Epithelial cell of esophagus (primary cell): Measurements from ENCODE around the gene SLC35F2.

Source experiments
- DNase-seq: peaks from one replicate; pipeline ENCODE4 v3.0.0; 2010; ENCODE audit warnings: low read depth
- H3K4me3 ChIP-seq: 2 replicates; pipeline ENCODE4 v1.5.1; 2011; ENCODE audit warnings: mild to moderate bottlenecking, low read length, control low read depth
- CTCF ChIP-seq: IDR thresholded peaks from 2 replicates; pipeline ENCODE4 v1.5.1; 2011; ENCODE audit warnings: low read depth, mild to moderate bottlenecking, low read length, control low read depth, inconsistent platforms; ENCODE audit not compliant: insufficient read depth; ENCODE audit errors: missing control alignments

The SLC35F2 gene

DNA sequence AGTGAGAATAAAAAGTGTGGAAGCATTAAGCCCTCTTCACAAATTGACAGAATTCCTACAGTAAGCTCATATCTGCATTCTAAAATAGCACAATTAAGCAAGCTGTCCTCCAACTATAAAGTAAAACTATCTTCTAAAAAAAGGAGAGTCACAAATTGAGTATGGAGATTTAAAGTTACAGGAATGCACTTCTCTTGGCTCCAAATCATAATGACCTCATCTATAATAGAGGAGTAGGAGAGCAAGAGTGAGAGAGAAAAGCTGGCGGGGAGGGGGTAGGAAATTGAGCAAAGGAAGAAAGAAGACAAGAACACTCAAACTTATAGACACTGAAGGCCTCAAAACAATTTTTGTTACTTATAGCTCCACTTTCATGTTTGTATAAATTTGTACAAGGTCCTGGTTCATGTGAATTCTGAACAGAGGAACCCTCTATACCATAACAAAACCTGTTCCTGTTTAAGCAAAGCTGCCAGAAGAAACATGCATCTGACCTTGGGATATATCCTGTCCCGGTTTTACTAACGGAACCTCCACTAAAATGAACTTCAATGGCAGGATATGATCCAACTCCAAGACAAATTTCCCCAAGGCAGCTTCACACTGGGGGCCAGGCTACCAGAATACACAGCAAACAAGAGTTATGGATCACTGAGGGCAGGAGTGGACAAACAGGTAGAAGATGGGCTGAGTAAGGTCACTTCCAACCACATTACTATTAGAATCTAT lies 37.2 kb downstream of the SLC35F2 start:
- DNase-seq: no peak
- H3K4me3 ChIP-seq: no peak overlapping the region
- no peak for TF ChIP-seq CTCF

DNA sequence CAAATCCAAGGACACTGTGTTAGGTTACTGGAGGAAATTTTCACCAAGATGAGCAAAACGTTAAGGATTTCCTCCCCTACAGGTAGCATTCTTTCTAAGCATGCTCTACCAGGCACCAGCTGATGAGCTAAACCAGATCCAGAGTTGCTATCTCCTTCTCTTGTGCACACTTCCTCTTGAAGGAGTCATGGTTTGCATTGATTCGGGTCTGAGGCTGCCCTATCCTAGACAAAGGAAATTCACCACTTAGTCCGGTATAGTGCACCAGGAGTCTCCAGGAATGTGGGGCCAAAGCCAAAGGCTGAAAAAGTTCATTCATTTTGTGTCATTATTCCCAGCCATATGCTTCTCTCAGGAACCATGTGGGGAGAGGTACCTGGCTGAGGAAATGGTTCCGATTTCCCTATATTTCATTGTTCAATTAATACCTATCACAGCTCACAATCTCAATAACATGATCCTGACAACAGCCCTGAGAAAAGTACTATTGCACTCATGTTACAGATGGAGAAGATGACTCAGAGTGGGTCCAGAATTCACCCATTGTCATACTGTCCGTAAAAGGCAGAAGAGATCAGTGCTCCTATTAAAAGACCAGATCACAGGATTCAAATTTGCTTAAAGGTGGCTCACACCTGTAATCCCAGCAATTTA lies 39.1 kb downstream of the SLC35F2 start:
- DNase-seq: peak; percentile 29
- H3K4me3 ChIP-seq: no peak overlapping the region
- no peak for TF ChIP-seq CTCF

DNA sequence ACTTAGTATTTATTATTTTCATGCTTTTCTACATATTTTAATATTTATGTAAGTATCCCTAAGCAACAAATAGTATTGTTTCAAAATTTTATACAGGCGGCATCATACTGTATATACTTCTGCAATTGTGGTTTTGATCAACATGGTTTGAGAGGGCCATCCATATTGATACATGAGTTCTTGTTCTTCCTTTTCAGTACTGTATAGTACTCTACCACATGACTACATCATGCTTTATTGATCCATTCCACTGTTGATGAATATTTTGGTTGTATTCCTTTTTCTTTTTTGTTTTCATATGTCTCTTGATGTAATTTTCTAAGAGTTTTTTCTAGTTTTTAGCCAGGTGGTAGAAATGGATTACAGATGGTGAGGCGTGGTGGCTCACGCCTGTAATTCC lies 40.1 kb downstream of the SLC35F2 start:
- no peak overlapping the region for H3K4me3 ChIP-seq
- TF ChIP-seq CTCF: no peak
- DNase-seq: no peak

- no peak for DNase-seq
- TF ChIP-seq CTCF: no peak
- no peak overlapping the region for H3K4me3 ChIP-seq
Measured at GRCh38 chr11:107816028-107816427, 42.6 kb downstream of the SLC35F2 start.

DNA sequence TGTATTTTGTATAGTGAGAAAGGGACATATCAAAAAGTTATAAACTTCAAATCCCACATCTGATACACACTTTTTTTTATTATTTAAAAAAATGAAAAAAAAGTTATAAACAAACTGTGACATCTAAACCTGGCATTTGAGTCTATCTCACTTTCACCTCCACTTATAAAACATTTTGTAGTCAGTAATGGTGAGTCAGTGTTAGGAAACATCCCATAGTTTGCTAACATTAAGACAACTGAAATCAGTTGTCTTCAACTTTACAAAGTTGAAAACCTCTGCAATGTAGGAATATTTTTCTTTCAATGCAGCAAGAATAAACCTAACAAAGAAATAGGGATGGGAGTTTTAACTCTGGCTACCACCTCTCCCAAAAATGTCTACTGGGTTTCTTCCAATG lies 47.7 kb downstream of the SLC35F2 start:
- DNase-seq: no peak
- no peak overlapping the region for H3K4me3 ChIP-seq
- no peak for TF ChIP-seq CTCF

GRCh38 chr11:107808521-107808920 lies 50.1 kb downstream of the SLC35F2 start:
- no peak for DNase-seq
- H3K4me3 ChIP-seq: no peak overlapping the region
- no peak for TF ChIP-seq CTCF

DNA sequence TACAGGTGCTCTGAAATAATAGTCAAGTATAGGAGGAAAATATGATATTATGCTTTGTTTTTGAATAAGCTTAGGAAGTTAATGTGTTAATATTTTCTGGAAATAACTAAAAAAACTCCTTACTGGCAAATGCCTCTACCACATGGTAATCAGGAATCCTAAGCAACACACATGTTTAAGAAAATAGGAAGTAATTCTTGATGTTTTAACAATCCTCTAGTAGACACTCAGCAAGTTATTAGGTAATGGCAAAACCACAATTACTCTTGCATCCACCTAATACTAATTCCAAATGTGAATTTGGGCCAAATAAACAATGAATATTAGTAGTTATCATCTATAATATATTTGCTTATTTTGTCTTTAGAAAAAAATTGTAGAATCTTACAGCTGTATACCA lies 53.6 kb downstream of the SLC35F2 start:
- H3K4me3 ChIP-seq: no peak overlapping the region
- no peak for DNase-seq
- no peak for TF ChIP-seq CTCF
